ENCODE results near the gene ULBP3.
"Not testable (repeated sequence)": the region's sequence is repeated elsewhere in the genome, so short reads cannot be mapped to it uniquely, and the experiment has no call there.

The ULBP3 gene

GRCh38 chr6:150014623-150015280, 54.2 kb downstream of the ULBP3 start:
- not testable (repeated sequence) for DNase-seq

GRCh38 chr6:150013785-150014622, 54.9 kb downstream of the ULBP3 start:
- DNase-seq, result not testable (repeated sequence)

DNA sequence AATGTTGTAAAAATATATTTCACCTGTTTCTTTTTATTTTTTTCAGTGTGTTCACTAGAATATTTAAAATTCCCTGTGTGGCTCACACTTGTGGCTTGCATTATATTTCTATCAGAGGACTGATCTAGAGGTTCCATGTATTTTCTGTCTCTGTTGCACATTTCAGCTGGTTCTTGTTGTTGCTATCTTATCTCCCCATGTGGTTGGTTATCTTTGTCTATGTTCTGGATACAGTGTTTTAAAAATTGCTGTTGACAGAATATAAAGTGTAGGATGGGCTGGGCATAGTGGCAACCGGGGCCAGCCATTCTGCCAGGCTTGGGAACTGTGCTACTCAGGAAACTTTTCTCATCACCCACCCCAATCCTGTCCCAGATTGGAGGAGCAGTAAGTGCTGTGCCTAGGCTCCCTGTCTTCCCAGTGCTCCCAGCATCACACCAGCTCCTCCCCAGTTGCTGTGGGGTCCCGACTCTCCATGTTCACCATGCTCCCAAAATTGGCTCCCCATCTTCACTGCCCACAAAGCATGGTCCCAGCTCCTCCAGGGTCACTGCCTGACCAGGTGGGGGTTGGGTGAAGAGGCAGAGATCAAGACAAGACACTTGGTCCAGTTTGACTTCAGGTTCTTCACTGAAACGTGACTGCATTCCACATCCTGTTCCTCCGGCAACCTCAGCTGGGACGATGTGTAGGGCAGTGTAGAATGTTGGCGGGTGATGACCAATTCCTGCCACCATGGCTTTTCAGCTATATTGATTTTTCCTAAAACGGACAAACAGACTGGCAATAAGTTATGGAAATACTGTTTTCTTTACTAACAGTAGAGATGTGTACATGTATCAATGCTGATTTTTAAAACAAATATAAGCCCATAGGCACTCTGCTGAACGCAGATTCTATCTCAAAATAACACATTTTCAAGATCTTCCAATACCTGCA, 55.8 kb downstream of the ULBP3 start:
- DNase-seq, result not testable (repeated sequence)

Measured in activated CD4-positive, alpha-beta T cell treated with anti-CD3 and anti-CD28 coated beads for 48 hours (primary cell).